ENCODE measurements around the gene OSM. TPM values are rescaled to one million over a fixed set of nuclear protein-coding genes. Genes with fewer than 3 reads are reported as not detected.

The OSM gene
- total RNA-seq, 1 donor from 2014 or later: 0.28 TPM

DNA sequence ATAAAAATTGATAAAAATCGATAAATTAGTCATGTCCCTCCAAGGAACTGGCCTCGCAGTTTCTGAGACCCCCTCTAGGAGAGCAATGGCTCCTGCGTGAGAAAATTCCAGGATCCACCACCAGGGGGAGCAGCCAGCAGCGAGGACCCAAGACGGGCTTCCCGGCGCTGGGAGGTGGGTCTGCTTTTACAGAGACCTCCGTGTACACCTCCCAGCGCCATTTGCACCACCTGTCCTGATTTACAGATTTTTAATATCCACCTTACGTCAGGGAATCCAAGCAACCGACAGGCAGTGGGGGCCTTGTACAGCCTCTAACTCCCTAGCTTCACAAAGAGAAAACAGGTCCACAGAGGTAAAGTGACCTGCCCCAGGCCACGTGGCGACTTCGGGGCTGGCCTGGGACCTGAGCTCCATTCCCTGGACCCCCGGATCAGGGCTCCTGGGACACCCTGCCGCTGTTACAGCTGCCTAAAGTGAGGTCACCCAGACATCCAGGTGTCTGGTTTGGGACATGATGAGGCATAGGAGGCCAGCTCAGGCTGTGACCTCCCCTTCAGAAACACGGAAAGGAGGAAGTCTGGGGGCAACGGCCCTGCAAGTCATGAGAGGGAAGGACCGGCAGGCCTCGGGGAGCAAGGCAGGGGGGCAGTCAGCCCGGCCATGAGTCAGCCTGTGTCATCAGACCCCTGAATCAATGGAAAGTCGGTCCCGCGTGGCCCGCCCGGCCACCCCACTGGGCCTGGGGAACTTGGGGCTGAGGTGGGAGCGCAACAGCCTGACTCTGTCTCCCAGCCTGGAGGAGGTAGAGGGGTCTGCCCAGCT lies 3.5 kb downstream of the OSM start:
- no peak for ATAC-seq

DNA sequence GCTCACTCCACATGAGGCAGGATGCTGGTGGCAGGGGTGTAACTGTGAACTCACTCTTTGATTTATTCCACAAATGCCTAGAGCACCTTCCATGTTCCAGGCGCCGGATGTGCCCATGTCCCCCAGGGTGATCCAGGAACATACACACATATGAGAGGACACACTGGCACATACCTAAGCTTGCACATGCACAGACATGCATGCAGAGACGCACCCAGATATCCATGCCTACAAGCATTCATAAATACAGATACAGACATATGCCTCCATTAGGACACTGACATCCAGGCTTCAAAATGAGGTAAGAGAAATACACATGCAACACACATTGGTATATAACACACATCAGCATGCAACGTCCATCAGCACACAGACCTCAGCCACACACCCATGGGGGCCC lies 4.5 kb downstream of the OSM start:
- ATAC-seq: peak; percentile 17

DNA sequence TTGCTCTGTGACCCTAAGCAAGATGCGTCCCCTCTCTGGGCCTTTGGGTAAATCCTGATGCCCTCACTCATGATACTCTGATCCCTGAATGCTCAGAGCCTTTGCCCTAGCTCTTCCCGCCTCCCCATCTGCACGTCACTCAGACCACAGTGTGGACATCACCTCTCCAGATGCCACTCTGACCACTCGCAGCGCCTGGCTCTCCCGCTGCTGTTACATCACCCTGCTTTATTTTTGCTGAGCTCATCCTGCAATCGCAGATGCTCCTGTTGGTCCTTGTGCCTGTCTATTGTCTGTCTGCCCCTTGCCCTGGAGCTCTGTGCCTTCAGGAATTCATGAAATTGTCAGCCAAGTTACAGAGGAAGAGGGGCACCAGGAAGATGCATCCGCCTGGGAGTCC lies 5.5 kb downstream of the OSM start:
- no peak for ATAC-seq

DNA sequence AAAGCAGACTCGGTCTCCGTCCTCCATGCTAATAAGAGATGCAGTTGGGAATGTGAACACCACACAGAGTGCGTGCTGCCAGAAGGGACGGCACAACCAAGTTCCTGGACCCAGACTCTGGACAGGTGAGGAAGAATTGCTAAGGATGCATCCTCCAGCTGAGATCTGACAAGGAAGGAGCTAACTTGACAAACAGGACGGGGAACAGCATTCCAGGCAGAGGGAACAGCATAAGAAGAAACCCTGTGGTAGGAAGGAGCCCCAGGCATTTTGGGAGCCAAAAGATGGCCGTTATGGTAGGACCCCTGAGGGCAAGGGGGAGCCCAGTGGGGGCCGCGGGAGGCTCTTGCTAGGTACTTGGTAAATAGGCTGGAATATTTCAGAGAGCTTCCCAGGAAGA lies 6.0 kb downstream of the OSM start:
- ATAC-seq: no peak

DNA sequence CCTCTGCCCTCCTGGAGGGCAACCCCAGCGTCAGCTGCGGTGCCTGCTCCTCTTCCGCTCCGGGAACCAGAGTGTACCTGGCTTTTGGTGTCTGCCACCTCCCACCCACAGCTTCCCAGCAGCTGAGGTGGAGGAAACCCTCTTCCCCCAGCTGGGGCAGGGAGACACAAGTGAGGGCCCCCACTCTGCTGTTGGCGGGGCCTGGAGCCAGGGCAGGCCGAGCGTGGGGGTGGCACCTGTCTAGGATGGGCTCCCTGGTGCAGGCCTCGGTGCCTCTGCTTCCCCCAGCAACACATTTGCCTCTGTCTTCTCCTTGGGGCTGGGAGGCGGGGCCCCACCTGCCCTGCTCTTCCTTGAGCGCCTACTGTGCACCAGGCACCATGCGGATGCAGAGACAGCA lies 6.4 kb downstream of the OSM start:
- no peak for ATAC-seq

DNA sequence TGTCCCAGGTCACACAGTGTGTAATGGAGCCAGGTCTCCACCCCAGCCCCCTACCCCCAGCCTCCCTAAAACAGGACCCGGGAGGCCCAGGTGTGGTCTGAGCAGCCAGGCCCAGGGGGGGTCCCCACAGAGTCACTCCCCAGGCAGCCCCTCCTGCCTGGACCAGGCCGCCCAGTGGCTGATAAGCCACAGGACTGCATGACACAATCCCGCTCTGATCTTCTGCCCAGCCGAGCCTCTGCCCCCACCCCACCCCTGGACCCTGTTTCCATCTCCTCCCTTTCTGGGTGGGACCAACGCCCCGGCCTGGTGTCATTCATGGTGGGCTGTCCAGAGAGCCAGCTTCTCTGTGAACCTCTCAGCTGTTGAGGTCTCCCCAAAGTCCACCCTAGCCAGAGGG lies 12.3 kb downstream of the OSM start:
- ATAC-seq: no peak

DNA sequence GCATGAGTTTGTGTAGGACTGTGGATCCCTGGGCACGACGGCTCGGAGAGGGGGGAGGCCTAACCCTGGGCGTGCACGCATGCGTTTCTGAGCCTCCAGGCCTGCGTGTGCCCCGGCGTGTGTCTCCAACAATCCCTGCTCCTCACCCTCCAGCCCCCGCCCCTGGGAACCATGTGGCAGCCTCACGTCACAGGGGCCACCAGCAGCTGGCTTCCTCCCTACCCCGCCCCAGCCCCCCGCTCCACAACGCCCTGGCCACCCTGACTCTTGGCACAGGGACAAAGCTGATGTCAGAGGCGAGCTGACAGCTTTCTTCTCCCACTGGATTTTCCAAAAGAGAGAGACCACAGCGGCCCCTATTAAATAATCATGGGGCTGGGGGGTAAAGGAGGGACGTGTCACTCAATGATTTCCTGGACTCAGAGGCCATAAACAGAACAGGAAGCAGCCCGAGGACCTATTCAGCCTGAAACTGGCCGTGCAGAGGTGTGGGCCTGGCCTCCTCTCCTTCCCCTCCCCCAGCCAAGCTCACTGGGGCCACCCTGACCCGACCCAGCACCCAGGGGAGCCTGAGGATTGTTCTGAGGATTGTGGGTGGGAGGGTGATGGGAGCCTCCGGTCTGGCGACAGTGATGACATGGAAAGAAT lies 13.3 kb downstream of the OSM start:
- ATAC-seq: peak; percentile 2

DNA sequence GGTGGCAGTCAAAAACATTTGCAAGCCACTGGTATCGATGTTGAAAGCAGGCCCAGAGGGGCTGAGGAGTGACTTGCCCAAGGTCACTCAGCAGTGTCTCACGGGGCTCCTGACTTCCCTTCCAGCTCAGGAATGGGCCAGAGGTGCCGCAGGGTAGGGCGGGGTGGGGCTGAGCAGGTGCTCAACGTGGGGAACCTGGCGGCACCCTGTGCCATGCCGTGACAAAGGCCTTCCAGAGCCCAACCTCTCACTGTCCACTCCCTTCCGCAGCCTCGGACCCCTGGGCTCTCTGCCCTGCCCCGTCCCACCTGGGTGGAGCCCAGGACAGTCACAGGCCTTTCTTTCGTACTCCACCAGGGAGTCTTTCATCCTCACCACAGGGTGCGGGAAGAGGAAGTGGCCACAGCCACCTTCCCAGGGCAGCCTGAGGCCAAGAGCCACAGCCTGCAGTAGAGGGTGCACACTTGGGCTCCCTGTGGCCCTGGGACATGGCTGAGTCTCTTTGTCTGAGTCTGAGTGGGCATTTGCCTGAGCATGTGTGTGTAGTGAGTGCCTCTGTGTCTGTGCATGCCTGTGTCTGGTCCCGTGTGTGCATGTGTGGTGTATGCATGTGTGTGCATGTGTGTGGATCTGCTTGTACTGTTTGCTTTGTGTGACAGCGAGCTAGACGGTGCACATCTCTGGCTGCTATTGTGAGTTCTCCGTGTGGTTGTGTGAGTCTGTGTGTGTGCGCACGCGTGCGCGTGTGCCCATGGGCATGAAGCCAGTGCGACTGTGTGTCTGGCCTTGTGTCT lies 14.0 kb downstream of the OSM start:
- ATAC-seq: peak; percentile 50

DNA sequence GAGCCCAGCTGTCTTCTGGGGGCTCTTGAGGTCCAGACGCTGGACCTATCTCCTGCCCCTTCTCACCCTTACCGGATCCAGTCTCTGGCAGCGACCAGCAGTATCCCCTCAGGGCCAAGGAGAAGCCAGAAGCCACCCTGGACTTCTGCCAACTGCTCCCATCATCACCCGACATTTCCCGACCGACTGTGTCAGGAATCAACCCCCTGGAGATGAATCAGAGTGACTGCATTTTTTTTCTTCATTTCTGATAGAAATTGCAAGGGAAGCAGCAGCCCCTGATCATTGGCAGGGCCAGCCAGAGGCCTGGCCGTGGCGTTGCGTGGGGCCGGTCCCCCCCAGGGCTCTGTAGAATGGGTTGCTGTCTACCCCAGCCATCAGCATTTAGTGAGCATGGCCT lies 14.9 kb downstream of the OSM start:
- no peak for ATAC-seq

DNA sequence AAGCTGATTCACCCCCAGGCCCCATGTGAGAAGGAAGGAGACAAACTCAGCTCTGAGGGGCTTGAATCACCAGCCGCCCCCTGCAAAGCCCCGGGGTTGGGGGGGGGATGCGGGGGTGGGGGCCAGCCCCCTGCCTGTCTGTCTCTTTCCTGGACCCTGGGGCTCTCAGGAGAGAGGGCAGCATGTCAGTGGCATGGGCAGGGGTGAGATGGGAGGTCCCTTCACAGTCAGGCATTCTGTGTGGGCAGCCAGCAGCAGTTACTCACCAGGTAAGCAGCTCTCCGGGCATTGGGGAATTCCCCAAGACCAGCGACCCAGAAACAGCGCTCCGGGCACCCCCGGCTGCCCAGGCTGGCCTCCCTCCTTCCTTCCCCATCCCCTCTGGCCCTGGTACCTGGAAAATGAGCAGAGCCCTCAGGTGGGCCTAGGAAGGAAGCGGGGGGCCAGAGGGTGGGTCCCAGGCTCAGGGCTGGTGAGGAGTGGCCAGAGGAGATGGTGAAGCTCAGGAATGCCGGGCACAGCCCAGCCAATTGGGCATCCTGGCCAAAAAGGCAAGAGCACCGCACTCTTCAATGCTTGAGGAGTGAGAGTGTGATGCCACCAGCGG lies 15.9 kb downstream of the OSM start:
- ATAC-seq: no peak

DNA sequence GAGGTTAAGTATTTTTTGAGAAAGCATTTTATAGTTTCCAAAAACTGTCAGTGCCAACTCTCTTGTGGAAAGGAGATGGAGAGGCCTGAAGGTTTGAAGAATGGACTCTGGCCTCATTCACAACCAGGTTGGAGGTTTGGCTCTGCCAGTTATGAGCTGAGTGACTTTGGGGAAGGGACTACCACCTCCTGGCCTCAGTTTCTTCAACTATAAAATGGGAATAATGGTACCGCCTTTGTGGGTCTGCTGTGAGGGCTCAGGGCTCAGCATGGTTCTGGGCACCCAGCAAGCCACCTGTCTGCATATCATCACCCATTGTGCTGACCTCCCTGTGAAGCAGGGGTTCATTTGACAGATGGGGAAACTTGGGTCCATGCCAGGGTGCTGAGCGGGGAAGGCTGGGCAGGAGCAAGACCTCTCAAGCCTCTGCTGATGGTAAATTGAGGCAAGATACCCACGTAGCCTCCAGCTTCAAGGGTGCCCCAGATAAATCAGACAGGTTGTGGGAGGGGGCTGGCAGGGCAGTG lies 16.5 kb downstream of the OSM start:
- no peak for ATAC-seq

DNA sequence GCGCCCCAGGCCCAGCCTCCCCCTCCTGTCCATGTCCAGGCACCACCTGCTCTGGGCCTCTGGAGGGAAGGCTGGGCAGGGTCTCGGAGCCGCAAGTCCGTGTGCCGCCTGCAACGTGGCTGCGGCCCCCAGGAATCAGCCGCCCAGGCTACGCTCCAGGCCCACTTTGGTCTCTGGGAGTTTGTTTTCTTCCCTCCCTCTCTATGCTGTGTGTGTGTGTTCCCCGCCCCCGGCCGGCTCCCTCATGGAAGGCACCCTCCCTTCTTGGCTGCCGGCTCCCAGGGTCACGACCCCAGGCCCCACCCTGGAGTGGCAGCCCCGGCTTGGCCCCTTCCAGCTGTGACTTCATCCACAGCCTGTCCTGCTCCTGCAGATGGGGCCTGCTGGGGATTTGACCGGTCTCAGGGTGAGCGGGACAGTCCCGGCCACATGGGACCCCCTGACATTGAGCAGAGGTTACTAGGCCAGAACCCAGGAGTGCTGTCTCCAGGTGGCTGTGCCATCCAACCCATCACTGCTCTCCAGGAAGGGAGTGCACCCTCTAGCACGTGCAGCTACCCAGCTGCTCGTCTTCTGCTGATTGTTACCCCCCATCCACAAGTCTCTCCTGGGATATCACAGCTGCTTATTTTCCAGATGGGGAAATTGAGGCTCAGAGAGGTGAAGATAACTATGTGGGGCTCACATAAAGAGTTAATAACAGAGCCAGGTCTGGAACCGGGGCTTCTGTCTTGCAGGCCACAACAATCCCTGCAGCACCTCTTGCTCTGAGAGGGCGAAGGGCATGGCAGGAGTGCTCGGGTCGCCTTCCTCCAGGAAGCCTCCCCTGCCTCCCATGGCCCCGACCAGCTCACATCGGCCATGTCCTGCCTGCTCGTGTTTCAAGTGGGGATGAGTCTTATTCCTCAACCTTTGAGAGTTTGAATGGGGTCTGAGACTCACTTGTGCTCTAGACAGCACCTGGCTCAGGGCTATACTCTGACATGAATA lies 17.3 kb downstream of the OSM start:
- ATAC-seq: no peak

DNA sequence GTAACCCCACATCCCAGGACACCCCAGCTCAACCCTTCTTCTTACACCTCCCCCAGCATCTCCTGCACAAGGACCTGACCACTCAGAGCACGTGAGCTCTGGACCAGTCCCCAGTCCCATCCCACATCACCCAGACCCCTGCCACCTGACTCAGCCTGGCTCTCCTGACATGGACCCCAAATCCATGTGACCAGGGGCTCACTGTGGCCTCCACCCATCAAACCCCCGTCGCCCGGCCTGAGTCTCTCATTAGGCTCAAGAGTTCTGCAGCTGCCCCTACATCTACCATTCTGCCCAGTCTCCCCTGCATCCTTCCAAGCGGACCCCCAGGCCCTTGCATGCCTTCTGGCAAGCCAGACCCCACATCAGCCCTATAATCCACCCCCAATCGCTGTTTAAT lies 18.2 kb downstream of the OSM start:
- no peak for ATAC-seq

DNA sequence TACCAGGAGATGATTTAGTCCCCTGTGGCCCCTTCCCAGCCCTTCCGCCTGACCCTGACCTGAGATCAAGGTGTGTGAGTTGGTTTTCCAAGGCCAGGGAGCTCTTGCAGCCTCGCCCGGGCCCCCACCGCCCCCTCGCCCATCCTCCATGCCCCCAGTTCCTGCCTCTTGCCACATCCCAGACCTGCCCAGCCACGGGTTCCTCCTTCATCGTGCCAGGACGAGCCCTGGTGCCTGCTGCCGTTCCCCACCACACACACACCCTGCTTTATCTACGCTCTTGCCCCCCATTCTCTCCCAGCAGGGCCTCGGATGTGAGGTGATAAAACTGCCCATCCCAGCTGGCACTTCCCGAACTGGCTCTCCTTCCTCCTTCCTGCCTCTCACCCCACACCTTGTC lies 18.7 kb downstream of the OSM start:
- ATAC-seq: no peak

DNA sequence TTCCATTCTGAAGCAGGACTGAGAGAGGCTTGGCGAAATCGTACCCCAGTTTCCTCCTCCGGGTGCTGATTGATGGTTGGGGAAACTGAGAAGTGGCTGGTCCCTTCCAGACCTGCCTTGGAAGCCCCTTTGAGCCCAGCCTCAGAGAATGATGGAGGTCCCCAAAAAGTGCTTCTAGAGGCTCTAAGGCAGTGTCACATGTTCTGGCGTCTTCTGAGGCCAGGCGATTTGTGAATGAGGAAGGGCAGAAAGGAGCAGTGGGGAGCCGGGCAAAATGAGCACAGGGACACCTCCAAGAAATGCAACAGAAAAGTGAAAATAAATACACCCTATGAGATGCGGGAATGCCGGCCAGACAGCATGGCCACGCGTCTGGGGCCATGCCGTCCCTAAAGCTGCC lies 19.1 kb downstream of the OSM start:
- ATAC-seq: no peak

DNA sequence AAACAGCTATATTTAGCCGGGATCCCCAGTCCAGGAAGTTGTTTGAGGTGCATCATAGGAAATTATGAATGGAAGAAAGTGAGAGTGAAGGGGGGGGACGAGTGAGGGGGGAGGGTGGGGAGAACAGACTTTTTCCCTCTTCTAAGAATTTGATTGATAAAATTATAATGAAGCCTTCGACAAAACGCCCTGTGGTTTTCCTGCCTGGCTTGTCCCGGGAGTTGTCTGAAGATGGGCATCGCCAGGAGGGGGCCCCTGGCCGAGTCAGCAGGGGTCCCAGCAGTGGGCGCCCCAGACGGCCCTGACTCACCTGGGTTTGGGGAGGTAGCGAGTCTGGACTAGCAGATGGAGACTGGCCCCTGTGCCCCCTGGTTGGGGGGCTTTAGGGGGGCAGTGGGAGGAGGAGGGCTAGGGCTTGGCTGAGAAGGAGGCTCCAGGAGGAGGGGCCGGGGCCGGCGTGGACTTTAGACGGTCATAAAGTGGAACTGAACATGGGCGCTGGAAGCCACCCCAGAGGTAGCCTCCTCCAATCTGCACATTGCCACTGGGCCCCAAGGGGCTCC lies 19.8 kb downstream of the OSM start:
- peak; percentile 2 for ATAC-seq

DNA sequence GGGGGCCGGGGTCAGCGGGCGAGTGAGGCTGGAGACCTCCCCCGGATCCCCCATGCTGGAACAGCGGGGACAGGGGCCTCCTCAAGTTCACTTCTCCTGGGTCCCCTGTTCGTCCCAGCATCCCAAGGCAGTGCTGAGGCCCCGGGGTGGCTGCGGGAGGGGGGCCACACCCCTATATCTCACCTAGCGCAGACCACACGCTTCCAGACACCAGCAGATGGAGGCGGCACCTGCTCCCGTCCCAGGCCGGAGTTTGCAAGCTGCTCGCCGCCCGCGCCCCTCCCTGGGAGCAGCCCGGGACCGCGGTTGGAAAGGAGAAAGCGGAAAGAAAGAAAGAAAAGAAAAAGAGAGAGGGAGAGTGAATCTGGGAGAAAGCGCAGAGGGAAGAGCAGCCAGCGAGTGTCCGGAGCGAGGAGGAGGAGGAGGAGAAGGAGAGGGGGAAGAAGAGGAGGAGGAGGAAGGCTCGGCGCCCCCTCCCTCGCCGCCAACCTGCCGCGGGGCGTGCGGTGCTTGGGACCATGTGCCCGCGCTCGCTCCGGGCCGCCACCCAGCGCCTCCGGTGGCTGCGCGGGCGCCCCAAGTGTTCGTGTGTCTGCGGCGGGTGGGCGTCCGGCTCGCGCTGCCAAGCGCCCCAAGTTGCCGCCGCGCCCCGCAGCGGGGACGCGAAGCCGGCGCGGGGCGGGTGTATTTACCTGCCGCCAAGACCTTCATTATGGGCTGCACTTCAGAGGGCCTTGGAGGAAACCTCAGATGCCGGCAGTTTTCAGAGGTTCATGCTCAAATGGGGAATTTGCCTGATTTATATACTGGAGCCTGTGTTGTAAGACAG lies 20.5 kb downstream of the OSM start, which contains the start of gene LIF:
Gene LIF (minus strand): TSS at position 775 of the 829 bp plus-strand sequence. CDS start 64 bp downstream, at position 711.
- no peak for ATAC-seq

DNA sequence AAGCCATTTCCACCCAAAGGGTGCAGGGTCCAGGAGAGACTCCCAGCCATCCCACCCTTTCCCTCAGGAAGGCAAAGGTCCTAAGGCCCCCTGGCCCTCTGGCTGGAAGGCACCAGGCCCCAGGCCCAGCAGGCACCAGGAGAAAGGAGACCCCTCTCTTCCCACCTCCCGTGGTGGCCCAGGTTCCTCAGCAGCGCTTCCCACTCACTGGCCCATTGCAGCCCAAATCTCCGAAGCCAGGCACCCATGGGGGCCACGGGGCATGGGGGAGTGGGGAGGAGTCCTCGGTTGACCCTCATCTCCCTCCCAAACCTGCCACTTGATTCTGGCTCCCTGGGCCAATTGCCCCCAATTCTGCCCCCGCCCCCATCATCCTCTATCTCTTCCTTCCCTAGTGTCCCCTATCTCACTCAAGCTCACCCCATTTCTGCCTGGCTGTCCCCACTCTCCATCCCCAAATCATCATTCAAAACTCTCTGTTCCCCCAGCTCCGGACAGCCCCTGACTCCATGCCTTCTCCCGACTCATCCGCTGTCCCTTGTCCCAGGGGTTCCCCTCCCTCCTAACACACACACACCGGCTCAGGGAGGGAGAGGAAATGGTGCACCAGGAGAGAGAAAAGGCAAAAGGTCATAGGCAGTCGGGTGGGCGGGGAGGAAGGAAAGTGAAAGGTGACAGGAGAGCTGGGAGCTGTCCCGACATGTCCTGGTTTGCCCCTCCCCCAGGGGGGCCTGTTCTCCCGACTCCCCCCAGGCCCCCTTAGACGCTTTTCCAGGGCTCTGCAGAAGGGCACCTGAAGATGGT lies 21.3 kb downstream of the OSM start:
- no peak for ATAC-seq

DNA sequence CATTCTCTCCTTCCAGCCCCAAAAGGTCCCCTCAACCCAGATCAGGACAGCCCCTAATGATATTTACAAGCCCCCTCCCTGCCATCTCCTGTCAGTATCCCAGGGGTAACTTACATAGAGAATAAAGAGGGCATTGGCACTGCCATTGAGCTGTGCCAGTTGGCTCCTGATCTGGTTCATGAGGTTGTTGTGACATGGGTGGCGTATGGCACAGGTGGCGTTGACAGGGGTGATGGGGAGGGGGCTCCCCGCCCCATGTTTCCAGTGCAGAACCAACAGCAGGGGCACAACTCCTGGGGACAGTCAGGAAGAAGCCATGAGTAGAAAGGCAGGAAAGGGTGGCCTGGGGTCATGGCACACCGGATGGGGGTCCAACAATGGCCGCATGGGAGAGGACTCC lies 22.0 kb downstream of the OSM start:
- ATAC-seq: no peak
